Fibroblast of skin of left quadriceps (primary cell): Measurements from ENCODE around the gene SPATA13.

Experiments used
- DNase-seq, 2 experiments: peaks; one replicate each; pipeline ENCODE4 v3.0.0-alpha.2; 2013; ENCODE audit warnings: low read depth in 2 of 2

The SPATA13 gene

DNA sequence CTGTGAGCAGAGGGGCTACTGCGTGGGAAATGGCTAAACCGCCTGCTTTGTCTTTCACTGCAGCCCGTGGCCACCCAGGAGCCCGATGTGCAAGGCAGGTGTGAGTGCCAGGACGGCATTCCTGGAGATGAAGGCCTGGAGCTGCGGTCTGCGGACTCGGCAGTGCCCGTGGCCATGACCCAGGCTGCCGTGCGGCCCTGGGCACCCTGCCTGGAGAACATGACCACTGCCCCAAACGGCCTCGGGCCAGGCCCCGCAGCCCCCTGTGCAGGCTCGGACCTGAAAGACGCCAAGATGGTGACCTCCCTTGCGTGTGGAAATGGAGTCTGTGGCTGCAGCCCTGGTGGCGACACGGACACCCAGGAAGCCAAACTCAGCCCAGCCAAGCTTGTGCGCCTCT lies 62.2 kb downstream of the SPATA13 start:
- no peak for DNase-seq

DNA sequence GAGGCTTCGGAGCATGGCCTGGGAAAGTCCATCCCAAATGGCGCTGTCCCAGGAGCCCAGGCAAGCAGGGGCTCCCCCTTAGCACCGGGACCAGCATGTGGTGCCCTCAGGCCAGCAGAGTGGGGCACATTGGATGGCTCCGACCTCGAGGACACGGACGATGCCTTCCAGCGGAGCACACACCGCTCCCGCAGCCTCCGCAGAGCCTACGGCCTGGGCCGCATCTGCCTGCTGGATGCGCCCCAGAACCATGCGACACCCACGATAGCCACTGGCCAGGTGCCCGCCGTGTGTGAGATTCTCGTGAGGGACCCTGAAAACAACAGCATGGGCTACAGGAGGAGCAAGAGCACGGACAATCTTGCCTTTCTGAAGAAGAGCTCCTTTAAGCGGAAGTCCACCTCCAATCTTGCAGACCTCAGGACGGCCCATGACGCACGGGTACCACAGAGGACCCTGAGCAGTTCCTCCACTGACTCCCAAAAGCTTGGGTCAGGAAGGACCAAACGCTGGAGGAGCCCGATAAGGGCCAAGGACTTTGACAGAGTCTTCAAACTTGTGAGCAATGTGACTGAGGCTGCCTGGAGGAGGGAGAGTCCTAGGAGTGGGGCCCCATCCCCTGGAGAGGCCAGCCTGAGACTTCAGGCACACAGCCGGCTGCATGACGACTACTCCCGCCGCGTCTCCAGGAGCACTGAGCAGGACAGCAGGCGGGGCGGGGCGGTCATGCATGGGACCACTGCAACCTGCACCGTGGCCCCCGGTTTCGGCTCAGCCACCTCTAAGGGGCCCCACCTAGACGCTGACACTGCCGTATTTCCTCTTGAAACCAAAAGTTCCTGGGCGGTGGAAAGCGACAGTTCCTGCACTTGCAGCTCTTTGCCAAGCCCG lies 63.1 kb downstream of the SPATA13 start:
- no peak for DNase-seq

DNA sequence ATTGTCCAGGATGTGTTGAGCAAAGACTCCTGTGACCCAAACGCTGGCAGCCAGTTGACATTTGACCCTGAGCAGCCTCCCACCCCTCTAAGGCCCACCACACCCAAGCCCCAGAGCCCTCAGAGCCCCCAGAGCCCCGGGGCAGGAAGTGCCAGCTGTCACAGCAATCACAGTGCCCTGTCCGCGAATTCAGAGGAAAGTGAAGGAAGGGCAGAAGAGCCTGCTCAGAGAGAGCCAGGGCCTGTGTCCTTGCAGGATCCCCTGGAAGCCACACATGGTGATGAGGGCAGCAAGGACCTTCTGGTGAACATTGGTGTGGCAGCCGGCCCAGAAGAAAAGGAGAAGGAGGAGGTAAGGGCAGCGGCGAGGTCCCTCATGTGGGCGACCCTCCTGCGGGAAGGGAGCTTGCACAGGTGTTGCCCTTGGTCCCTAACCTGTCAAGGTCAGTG lies 63.7 kb downstream of the SPATA13 start:
- no peak for DNase-seq

DNA sequence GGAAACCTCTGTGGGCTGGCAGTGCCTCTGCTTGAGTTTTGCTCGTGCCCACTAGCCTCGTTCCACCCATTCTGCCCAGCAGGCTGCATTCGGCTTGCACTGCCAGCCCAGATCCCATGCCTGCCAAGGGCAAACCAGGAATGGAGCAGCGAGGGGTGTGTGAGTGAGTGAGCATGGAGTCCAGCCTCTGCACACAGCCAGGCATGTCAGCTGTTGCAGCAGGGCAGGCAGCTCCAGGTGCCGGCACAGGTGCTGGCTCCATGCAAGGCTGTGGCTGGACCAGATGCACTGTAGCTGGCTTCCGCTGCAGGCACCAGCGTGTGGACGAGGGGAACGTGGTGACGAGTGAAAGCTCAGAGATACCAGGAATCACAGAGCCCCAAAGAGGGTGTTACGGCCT lies 64.5 kb downstream of the SPATA13 start:
- no peak for DNase-seq

DNA sequence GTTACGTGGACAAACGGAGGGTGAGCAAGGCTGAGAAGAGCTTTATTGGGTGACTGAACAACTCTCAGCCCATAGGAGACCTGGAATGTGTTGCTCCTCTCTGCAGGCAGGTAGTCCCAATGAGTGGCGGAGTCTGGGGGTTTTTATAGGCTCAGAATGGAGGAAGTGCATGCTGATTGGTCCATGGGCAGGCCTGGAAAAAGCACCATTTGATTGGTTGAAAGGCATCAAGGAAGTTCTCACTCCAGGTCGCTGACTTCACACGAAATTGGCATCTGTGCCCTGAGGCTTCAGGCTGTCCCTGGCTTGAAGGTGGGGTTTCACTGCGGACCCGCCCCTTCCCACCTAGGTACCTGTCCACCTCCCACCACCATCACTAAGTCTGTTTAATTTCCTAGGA lies 65.4 kb downstream of the SPATA13 start:
- no peak for DNase-seq

DNA sequence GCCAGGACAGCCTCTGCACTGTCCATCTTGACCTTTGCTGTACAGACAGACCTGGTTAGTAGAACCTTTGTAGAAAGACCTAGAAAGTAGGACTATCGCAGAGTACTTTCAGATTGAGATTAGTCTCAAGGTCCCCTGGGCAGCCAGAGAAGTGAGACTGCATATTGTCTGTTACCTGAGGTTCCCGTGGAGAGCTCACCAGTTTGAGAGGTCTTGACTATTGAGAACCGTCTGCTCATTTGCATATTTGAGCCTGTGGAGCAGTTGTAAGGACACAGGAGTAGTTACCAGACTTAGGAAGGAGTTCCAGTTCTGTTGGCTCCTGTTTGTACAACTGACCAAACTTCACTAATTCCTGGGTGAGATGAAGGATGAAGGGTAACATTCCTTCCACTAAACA lies 66.2 kb downstream of the SPATA13 start:
- no peak for DNase-seq

DNA sequence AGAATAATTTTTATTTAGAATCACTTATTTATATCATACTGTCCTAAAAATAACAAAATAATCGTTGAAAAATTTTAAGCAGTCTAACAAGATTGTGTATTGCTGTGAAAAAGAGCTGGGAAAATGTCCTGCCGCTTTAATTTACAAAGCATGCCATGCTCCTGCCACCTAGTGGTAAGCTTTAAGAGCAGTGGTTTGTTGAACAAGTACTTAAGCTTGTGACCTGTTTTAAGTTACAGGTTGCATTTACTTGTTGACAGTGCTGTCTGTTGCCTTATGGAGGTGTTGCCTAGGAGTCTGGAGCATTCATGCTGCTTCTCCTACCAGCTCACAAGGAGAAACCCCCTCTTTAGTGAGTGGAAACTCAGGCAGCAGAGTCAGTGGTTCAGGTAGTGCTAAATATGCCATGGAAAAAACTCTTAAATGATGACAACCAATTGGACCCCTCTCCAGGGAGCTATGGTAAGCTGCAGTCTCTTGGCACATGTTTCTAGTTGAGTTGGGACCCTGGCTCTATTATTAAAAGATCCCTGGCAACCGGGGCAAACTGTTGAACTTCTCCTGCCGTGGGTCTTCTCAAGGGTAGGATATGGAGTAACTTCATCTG lies 68.4 kb downstream of the SPATA13 start:
- peak; percentile 23 to 26 for DNase-seq

DNA sequence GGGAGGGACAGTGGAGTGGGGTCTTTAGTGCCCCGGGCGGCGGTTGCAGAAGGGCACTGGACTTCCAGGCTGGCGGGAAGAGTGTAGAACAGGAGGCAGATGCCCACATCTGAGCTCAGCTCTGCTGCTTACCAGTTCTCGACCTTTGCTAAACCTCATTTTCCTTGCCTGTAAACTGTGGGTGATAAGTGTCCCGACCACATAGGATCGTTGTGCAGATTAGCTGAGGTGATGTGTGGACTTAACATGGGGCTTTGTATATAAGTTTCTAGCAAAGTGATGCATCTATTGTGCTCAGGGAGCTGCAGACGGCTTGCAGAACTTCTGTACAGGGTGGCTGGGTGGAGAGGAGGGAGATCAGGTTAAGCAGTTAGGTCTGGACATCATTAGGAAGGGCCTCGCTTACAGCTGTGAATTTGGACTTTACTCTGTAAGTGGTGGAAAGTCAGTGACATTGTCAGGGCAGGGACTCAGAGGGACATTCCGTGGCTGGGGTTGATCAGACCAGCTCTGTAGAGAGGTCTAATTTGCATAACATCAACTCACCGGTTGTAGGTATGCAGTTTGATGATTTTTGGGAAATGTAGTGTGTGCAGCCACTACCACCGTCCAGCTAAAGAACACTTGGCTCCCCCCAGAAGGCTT lies 70.0 kb downstream of the SPATA13 start:
- DNase-seq = no peak

DNA sequence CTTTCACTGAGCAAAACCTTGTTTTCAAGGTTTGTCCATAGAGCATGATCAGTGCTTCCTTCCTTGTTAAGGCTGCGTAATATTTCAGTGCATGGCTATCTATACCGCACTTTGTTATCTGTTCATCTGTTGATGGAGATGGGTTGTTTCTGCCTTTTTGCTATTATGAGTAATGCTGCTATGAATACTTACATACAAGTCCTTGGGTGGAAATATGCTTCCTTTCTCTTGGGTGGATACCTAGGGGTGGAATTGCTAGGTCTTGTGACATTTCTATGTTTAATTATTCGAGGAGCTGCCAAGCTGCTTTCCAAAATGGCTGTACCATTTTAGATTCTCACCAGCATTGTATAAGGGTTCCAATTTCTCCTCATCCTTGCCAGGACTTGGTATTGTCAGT lies 70.9 kb downstream of the SPATA13 start:
- no peak for DNase-seq

DNA sequence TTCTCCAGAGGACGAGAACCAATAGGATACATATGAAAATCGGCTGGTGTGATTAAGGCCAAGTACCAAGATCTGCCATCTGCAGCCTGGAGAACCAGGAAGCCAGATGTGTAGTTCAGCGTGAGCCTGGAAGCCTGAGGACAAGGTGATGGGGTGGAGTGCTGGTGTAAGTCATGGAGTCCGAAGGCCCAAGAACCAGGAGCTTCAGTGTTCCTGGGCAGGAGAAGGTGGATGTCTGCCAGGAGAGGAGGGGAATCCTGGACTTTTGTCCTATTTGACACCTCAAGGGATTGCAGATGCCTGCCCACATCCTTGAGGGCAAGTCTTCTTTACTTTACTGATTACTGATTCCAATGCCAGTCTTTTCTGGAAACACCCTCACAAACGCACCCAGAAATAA lies 71.5 kb downstream of the SPATA13 start:
- DNase-seq = no peak

DNA sequence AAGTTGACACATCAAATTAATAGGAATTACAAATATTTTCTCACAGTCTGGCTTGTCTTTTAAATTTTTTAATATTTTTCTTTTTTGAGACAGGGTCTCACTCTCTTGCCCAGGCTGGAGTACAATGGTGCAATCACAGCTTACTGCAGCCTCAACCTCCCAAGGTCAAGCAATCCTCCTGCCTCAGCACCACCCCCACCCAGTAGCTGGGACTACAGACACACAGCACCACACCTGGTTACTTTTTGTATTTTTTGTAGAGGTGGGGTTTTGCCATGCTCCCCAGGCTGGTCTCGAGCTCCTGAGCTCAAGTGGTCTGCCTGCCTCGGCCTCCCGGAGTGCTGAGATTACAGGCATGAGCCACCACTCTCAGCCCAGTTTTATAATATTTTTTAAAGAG lies 72.0 kb downstream of the SPATA13 start:
- DNase-seq = no peak

DNA sequence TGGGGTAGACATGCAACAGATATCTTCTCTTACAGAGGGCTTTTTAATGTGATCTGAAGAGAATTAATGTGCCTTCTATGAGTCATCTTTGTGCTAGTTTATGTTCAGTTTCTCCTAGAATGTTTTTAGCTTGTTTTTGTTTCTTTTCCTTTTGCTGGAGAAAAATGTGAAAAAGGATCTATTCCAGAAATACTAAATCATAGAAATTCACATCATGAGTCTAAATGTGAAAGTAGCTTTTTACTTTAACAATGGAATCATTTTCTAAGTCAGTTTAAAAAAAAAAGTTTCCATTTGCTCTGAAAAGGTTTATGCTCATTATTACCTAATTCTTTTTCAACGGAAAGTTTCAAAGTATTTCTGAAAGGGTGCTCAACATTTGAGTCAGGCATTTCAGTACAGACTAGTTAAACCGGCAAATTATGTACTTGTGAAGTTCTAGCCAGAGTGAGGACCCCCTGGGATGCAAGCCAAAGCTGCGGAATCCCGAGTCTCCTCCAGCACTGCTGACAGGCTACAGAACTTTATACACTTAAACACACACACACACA lies 72.9 kb downstream of the SPATA13 start:
- peak; percentile 35 to 40 for DNase-seq

DNA sequence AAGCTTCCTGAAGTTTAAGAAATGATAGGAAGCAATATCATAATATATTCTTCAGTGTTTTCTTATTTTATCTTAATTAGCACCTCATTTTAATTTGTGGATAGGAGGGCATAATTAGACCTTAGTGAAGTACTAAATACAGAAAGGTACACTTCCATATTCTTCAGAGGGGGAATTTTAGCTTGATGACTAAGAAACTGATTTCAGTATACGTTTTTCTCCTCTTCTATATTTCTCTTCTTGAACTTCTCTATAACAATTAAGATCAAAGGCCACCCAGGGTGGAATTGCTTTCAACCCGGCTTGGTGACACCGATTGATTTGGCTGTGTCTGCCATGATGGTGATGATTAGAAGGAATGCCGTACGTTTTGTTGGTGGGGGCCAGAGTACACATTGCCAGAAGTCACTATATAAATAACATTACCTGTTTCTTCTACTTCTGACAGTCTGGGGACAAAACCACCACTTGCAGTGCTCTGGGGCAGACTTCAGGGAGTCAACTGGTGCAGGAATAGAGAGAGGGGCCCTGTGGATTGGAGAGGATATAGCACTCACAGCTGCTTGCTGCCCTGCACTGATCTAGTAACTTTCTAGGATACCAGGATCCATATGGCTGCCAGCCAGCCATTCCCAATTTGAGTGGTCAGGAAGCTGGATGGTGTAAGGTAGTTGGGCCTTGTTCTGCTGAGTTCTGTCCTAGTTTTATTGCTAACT lies 73.8 kb downstream of the SPATA13 start:
- DNase-seq = no peak

DNA sequence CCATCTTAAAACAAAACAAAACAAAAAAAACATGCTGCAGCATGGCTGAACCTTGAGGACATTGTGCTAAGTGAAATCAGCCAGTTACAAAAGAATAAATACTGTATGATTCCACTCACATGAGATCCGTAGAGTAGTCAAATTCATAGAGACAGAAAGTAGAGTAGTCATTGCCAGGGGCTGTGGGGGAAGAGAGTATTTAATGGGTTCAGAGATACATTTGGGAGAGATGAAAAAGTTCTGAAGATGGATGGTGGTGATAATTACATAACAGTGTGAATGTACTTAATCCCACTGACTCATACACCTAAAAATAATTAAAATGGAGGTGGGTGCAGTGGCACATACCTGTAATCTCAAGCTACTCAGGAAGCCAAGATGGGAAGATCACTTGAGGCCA lies 76.8 kb downstream of the SPATA13 start:
- no peak for DNase-seq

DNA sequence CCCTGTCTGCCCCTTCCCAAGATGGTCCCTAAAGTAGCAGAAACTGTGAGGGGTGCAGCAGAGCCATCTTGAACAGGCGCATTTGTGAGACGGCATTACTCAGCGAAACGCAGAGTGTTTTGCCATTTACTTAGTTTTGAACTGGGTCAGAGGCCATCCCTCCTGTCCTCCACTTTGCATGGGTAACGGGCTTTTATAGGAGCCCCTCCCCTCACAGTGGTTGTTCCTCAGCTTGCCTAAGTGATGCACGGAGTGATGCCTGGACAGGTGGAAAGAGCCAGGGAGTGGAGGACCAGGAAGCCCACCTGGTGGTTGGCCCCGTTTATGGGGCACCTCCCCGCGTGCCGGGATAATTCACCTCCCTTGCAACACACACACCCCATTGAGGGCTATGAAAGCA lies 80.8 kb downstream of the SPATA13 start:
- no peak for DNase-seq

DNA sequence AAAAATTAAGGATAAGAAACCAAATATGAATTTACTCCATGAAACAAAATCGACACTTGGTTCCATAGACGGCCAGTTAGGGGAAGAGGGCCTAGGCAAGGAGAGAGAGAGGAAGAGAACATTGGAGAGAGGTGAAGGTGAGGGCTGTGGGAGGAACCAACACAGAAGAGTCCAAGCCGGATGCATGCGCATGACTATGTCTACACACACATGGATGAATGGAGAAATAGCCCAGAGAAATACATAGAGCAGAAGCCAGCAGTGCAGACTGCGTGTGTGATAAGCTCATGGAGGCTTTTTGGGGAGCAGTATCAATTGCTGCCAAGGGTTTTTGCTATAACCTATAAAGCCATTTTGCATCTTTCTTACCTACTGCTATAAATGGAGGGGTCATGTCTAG lies 81.6 kb downstream of the SPATA13 start:
- no peak for DNase-seq

DNA sequence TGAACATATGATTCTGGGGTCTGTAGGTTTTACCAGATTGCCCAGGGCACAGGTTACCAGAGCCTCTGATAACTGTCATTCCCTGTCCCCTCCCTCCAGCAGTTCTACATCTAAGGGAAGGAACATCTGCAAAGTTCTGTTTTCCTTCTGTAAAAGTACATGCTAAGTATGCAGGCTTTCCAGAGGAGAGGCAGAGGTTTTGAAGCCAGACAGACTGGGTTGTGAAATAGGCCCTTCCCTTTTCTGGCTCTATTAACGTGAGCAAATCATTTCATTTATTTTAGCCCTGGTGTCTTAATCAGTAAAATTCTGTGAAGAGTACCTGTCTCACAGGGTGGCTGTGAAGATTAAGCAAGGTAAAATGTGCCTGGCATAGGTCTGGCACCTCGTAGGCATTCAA lies 82.8 kb downstream of the SPATA13 start:
- DNase-seq = no peak

DNA sequence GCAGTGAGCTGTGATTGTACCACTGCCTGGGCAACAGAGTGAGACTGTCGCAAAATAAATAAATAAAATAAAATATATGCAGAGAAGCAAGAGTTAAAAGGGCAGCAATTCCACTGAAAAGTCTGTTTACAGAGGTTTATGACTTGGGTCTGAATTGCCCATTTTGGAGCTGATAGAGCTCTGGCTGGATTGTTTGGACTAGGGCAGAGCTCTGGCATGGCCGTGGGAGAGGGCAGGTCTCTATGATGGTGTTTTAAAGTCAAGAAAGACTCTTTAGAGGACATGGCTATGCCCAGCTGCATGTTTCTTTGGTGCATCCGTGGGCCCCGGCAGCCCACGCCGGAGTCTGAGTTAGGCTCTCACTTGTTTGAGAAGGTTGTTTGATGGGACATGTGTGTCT lies 84.3 kb downstream of the SPATA13 start:
- DNase-seq = no peak

DNA sequence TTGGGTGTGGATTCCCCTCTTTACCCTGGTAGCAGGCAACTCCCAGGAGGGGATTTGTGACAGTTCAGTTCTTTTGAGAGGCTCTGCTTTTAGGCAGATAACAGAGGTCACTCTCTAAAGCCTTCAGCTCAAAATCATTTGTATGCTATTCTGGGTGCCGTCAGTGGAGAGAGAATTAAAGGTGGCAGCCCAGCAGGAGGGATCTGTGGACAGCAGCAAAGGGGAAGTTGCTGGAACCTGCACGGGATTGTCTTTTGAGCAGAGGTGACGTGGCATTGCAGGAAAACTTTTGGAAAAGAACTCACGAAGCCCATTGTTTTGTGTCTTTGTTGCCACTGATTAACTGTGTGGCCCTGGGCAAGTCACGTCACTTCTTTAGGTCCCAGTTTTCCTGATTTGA lies 86.5 kb downstream of the SPATA13 start:
- DNase-seq = no peak

DNA sequence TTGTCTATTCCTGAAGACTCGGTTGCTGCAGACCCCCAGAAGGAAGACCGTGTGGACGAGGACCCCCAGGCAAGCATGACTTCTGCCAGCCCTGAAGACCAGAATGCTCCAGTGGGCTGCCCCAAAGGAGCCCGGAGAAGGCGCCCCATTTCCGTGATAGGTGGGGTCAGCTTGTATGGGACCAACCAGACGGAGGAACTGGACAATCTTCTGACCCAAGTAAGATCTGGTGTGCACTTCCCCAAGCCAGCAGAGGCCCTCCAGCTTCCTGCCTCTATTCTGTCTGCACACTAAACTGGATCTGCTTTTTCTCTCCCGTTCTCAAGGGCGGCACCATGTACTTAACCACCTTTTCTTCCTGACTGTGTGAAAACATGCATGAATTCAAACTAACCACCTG lies 89.1 kb downstream of the SPATA13 start:
- no peak for DNase-seq

DNA sequence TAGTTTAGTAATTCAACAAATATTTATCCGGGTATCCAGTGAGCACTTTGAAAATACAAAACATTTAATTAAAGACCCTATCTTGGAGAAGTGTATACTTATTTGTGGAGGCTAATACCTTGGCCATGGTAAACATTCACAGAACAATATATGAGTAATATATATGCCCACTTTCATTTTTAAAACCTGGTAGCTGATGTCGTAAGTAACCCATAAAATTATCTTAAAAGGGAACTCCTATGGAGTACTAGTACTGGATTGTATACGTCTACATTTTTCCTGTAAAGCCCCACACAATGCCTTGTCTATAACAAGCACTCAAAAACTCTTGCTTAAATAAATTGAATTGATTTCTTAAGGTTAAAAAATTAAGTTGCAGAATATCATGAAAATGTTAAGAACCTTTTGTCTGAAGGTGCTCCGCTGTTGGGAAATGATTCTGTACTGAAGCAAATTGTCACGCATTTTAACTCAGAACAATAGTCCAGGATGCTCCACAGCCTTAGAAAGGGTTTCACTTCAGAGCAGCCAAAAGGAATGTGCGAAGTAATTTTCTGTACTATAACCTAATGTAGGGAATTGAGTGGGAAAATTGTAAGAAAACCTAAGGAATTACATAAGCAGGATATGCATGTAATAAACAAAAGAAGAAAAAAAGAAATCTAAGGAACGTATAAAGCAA lies 90.0 kb downstream of the SPATA13 start:
- no peak for DNase-seq
